Liver (tissue), 9 donors: ENCODE data around the gene EIF4E2. TPM values are rescaled to one million over a fixed set of nuclear protein-coding genes. Genes with fewer than 3 reads are reported as not detected.

Experiments
- DNase-seq: peaks from one replicate; pipeline ENCODE4 v3.0.0-alpha.2; 2017; ENCODE audit warnings: low spot score
- H3K27ac ChIP-seq, 2 donors: one replicate each; pipeline ENCODE4 v1.7.0; 2013; ENCODE audit warnings: inconsistent platforms in 2 of 2, low read length in 2 of 2, control low read depth in 1 of 2, low read depth in 1 of 2, mild to moderate bottlenecking in 1 of 2
- H3K27me3 ChIP-seq, 4 donors: one replicate each; pipeline versions ENCODE4 v1.6.1 to v1.7.0; 2013; ENCODE audit warnings: low read length in 3 of 4, inconsistent platforms in 1 of 4, mild to moderate bottlenecking in 1 of 4, moderate library complexity in 1 of 4; ENCODE audit not compliant: control insufficient read depth in 4 of 4, insufficient read depth in 4 of 4
- H3K36me3 ChIP-seq, 4 donors: one replicate each; pipeline versions ENCODE4 v1.6.1 to v1.7.0; 2013; ENCODE audit warnings: low read length in 3 of 4, mild to moderate bottlenecking in 3 of 4, low read depth in 1 of 4, moderate library complexity in 1 of 4; ENCODE audit not compliant: control insufficient read depth in 4 of 4, insufficient read depth in 3 of 4
- H3K4me1 ChIP-seq, 4 donors: one replicate each; pipeline versions ENCODE4 v1.6.1 to v1.7.0; 2013; ENCODE audit warnings: low read length in 3 of 4, mild to moderate bottlenecking in 3 of 4, moderate library complexity in 1 of 4; ENCODE audit not compliant: control insufficient read depth in 4 of 4, insufficient read depth in 4 of 4
- H3K4me3 ChIP-seq, 3 donors: one replicate each; pipeline versions ENCODE4 v1.6.1 to v1.7.0; 2013; ENCODE audit warnings: low read length in 3 of 3, control low read depth in 1 of 3, low read depth in 1 of 3, mild to moderate bottlenecking in 1 of 3
- H3K9ac ChIP-seq, 2 donors: one replicate each; pipeline ENCODE4 v1.7.0; 2013; ENCODE audit warnings: low read length in 2 of 2, mild to moderate bottlenecking in 2 of 2, moderate library complexity in 2 of 2, control low read depth in 1 of 2, low read depth in 1 of 2
- H3K9me3 ChIP-seq, 4 donors: one replicate each; pipeline versions ENCODE4 v1.6.1 to v1.7.0; 2013; ENCODE audit warnings: low read length in 3 of 4; ENCODE audit not compliant: control insufficient read depth in 4 of 4
- EGR1 ChIP-seq, 2 donors: IDR thresholded peaks; 2 replicates each; pipeline ENCODE4 v1.6.1; 2016 to 2018; ENCODE audit warnings: antibody characterized with exemption in 2 of 2, low read depth in 2 of 2
- FOXA1 ChIP-seq: IDR thresholded peaks from 2 replicates; pipeline ENCODE4 v1.6.1; 2016; ENCODE audit warnings: antibody characterized with exemption
- FOXA2 ChIP-seq: IDR thresholded peaks from 2 replicates; pipeline ENCODE4 v1.6.1; 2016; ENCODE audit warnings: antibody characterized with exemption
- GABPA ChIP-seq, 2 donors: IDR thresholded peaks in 1 of 2; conservative IDR thresholded peaks in 1 of 2; 2 replicates each; pipeline ENCODE4 v1.6.1; 2016; ENCODE audit warnings: antibody characterized with exemption in 2 of 2, mild to moderate bottlenecking in 1 of 2, moderate library complexity in 1 of 2
- HNF4A ChIP-seq, 2 donors: conservative IDR thresholded peaks; 2 replicates each; pipeline ENCODE4 v1.6.1; 2016; ENCODE audit warnings: antibody characterized with exemption in 2 of 2, mild to moderate bottlenecking in 2 of 2
- HNF4G ChIP-seq: IDR thresholded peaks from 2 replicates; pipeline ENCODE4 v1.6.1; 2016; ENCODE audit warnings: antibody characterized with exemption
- JUND ChIP-seq, 2 donors: IDR thresholded peaks; 2 replicates each; pipeline ENCODE4 v1.6.1; 2016; ENCODE audit warnings: antibody characterized with exemption in 2 of 2
- NR2F2 ChIP-seq: IDR thresholded peaks from 2 replicates; pipeline ENCODE4 v1.6.1; 2016; ENCODE audit warnings: antibody characterized with exemption
- RAD21 ChIP-seq, 2 donors: IDR thresholded peaks; 2 replicates each; pipeline ENCODE4 v1.6.1; 2016; ENCODE audit warnings: antibody characterized with exemption in 2 of 2, mild to moderate bottlenecking in 2 of 2
- RXRA ChIP-seq, 2 donors: IDR thresholded peaks; 2 replicates each; pipeline ENCODE4 v1.6.1; 2017 to 2018; ENCODE audit warnings: antibody characterized with exemption in 2 of 2, mild to moderate bottlenecking in 1 of 2
- SP1 ChIP-seq: IDR thresholded peaks from 2 replicates; pipeline ENCODE4 v1.6.1; 2018; ENCODE audit warnings: antibody characterized with exemption, mild to moderate bottlenecking
- TAF1 ChIP-seq: conservative IDR thresholded peaks from 2 replicates; pipeline ENCODE4 v1.6.1; 2016; ENCODE audit warnings: antibody characterized with exemption, mild to moderate bottlenecking
- WGBS: extraction: QIAGEN DNeasy Blood & Tissue Kit; methylation state at CpG from one replicate; pipeline ENCODE4 v1.1.7; 2013; 5-methylcytosine and 5-hydroxymethylcytosine counted together
- polyA plus RNA-seq, 2 donors: library from polyadenylated mRNA; stranded (reverse) in 1 of 2; unstranded in 1 of 2; fragments of 200-250 nt in 1 of 2; fragments of >200 nt in 1 of 2; fragmentation: Nextera tagmentation in 1 of 2; extraction: Ambion mirVana in 1 of 2; gene quantifications; one replicate each; pipeline versions ENCODE4 v1.2.1 to v1.2.3, GENCODE V29; 2013 to 2015
- total RNA-seq, 2 donors: library from RNA; depleted of rRNA; stranded (reverse); fragments of >200 nt; gene quantifications; one replicate each; pipeline ENCODE4 v1.2.3, GENCODE V29; 2014
- TF ChIP-seq, protein P1 (sequence below): IDR thresholded peaks from 2 replicates; pipeline ENCODE4 v1.6.1; 2016; ENCODE audit warnings: antibody characterized with exemption
- TF ChIP-seq, protein P2 (sequence below): IDR thresholded peaks from 2 replicates; pipeline ENCODE4 v1.6.1; 2016; ENCODE audit warnings: antibody characterized with exemption
- TF ChIP-seq, protein P3 (sequence below): IDR thresholded peaks from 2 replicates; pipeline ENCODE4 v1.6.1; 2016; ENCODE audit warnings: antibody characterized with exemption
- TF ChIP-seq, protein P4 (sequence below): IDR thresholded peaks from 2 replicates; pipeline ENCODE4 v1.6.1; 2016; ENCODE audit warnings: antibody characterized with exemption, mild to moderate bottlenecking
- donor health status: healthy.
- donor health status: healthy.
- donor health status: healthy.
- donor health status: healthy.
- donor health status: healthy.

Gene EIF4E2
- total and polyA plus RNA-seq, 4 donors, result 30.0 to 46.9 (median 45.4) TPM

DNA sequence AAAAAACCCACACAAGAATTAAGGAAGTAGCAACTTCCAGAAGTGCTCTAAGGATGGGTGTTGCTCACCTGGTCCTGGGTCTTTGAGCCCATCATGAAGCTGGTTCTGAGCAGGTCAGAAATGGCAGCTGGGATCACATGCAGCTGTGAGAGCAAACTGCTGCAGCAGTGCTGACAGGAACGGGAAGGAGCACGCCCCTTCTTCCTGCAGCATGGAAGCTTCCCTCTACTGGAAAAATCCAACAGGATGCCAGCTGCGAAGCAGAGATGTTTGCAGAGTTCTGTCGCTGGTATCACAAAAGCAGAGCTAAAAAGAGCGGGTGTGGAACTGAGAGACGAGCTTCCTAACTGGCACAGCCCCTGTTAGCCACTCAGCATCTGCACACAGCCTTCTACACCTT, 33.7 kb downstream of the EIF4E2 start:
- Histone ChIP-seq H3K36me3 (peaks cover 0 to 6% (median 3%) of the 10 kb centered on the region in 4 donors), H3K4me3 (no peak overlapping the region)
- 82% methylated on average over 6 of the region's 6 CpGs for WGBS

DNA sequence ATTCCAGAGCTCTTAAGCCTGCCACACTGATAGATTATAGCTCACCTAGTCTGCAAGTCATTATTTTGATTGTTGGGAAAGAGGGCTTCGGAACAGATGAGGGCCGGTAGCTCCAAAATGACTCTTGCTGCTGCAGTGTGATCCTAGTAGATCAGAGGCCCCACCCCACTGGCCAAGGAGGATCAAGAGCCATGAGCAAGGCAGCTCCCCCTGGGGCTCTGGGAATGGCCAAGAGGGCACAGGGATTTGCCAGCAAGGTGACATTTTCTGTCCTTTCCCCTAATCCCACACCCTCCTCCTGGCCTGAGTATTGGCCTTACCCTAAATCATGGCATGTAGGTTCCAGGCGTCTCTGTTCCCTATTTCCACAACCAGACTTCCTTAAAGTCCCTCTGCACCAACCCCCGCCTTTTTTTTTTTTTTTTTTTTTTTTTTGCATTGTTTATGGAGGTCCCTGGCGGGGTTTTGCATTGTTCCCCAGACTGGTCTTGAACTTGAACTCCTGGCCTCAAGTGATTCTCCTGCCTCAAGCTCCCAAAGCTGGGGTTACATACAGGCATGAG, 36.5 kb downstream of the EIF4E2 start:
- Histone ChIP-seq H3K4me1 (peaks cover 2 to 11% (median 6%) of the 10 kb centered on the region in 4 donors), H3K4me3 (no peak overlapping the region), H3K9me3 (no peaks in the 10 kb centered on the region), H3K27ac (no peak overlapping the region), H3K27me3 (no peaks in the 10 kb centered on the region), H3K36me3 (peaks cover 0 to 5% (median 2%) of the 10 kb centered on the region in 4 donors), H3K9ac (no peak overlapping the region)
- DNase-seq, result no peak
- TF ChIP-seq NR2F2, result no peak
- TF ChIP-seq, protein P1, sequence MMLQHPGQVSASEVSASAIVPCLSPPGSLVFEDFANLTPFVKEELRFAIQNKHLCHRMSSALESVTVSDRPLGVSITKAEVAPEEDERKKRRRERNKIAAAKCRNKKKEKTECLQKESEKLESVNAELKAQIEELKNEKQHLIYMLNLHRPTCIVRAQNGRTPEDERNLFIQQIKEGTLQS, result no peak
- no peak for TF ChIP-seq FOXA2
- 93% methylated on average over 5 of the region's 5 CpGs for whole genome bisulfite sequencing

More for the DNA sequence above, 33.7 kb downstream of the EIF4E2 start:
- Histone ChIP-seq H3K9me3 (no peaks in the 10 kb centered on the region), H3K27ac (no peak overlapping the region), H3K4me1 (peaks cover 3 to 35% (median 18%) of the 10 kb centered on the region in 4 donors), H3K9ac (no peak overlapping the region), H3K27me3 (no peaks in the 10 kb centered on the region)
- no peak for DNase-seq
- TF ChIP-seq JUND (IDR thresholded peaks at IDR 0.05), result no peak
- TF ChIP-seq FOXA1, result no peak
- TF ChIP-seq, protein P2, sequence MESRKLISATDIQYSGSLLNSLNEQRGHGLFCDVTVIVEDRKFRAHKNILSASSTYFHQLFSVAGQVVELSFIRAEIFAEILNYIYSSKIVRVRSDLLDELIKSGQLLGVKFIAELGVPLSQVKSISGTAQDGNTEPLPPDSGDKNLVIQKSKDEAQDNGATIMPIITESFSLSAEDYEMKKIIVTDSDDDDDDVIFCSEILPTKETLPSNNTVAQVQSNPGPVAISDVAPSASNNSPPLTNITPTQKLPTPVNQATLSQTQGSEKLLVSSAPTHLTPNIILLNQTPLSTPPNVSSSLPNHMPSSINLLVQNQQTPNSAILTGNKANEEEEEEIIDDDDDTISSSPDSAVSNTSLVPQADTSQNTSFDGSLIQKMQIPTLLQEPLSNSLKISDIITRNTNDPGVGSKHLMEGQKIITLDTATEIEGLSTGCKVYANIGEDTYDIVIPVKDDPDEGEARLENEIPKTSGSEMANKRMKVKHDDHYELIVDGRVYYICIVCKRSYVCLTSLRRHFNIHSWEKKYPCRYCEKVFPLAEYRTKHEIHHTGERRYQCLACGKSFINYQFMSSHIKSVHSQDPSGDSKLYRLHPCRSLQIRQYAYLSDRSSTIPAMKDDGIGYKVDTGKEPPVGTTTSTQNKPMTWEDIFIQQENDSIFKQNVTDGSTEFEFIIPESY, result no peak
- TF ChIP-seq RAD21 (IDR thresholded peaks at IDR 0.05), result no peak

DNA sequence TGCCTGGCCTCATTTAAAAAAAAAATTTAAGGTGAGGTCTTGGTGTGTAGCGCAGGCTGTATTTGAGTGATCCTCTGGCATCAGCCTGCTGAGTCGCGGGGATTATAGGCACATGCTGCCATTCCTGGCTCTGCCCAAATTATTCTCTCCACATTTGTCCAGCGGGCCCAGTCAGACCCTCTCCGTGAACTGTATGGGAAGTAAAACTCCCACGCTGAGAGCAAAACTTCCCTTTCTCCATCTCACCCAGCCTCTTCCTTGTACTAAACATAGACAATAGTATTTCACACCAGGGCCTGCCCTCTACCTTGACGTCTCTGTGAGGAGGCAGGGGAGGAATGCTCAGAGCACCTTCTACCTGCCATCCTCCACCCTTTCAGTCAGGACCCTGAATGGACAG, 37.0 kb downstream of the EIF4E2 start:
- H3K9ac ChIP-seq, result no peak overlapping the region
- H3K4me3 ChIP-seq, result no peak overlapping the region
- peaks cover 2 to 11% (median 6%) of the 10 kb centered on the region in 4 donors for H3K4me1 ChIP-seq
- H3K27me3 ChIP-seq, result no peaks in the 10 kb centered on the region
- WGBS, result 91% methylated on average over 7 of the region's 7 CpGs
- DNase-seq, result no peak
- TF ChIP-seq GABPA (IDR thresholded peaks at IDR 0.05 in 1 of 2, conservative IDR thresholded peaks at IDR 0.05 in 1 of 2), result no peak
- no peak for TF ChIP-seq RAD21 (IDR thresholded peaks at IDR 0.05)
- TF ChIP-seq NR2F2, result no peak
- TF ChIP-seq RXRA (IDR thresholded peaks at IDR 0.05), result no peak
- TF ChIP-seq, protein P3, sequence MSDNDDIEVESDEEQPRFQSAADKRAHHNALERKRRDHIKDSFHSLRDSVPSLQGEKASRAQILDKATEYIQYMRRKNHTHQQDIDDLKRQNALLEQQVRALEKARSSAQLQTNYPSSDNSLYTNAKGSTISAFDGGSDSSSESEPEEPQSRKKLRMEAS, result no peak
- no peak for TF ChIP-seq HNF4A (conservative IDR thresholded peaks at IDR 0.05)
- TF ChIP-seq FOXA2, result no peak
- TF ChIP-seq JUND (IDR thresholded peaks at IDR 0.05), result no peak
- no peak for TF ChIP-seq SP1
- no peak for TF ChIP-seq FOXA1
- TF ChIP-seq EGR1 (IDR thresholded peaks at IDR 0.05; ENCODE audit: low read depth in 2 of 2), result no peak
- TF ChIP-seq TAF1, result no peak
- TF ChIP-seq, protein P4, sequence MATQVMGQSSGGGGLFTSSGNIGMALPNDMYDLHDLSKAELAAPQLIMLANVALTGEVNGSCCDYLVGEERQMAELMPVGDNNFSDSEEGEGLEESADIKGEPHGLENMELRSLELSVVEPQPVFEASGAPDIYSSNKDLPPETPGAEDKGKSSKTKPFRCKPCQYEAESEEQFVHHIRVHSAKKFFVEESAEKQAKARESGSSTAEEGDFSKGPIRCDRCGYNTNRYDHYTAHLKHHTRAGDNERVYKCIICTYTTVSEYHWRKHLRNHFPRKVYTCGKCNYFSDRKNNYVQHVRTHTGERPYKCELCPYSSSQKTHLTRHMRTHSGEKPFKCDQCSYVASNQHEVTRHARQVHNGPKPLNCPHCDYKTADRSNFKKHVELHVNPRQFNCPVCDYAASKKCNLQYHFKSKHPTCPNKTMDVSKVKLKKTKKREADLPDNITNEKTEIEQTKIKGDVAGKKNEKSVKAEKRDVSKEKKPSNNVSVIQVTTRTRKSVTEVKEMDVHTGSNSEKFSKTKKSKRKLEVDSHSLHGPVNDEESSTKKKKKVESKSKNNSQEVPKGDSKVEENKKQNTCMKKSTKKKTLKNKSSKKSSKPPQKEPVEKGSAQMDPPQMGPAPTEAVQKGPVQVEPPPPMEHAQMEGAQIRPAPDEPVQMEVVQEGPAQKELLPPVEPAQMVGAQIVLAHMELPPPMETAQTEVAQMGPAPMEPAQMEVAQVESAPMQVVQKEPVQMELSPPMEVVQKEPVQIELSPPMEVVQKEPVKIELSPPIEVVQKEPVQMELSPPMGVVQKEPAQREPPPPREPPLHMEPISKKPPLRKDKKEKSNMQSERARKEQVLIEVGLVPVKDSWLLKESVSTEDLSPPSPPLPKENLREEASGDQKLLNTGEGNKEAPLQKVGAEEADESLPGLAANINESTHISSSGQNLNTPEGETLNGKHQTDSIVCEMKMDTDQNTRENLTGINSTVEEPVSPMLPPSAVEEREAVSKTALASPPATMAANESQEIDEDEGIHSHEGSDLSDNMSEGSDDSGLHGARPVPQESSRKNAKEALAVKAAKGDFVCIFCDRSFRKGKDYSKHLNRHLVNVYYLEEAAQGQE, result no peak
- no peak for TF ChIP-seq HNF4G
- peaks cover 0 to 2% (median under 1%) of the 10 kb centered on the region in 4 donors for H3K36me3 ChIP-seq
- no peaks in the 10 kb centered on the region for H3K9me3 ChIP-seq
- no peak overlapping the region for H3K27ac ChIP-seq
